Activated T-cell treated with anti-CD3 and anti-CD28 coated beads, Interleukin-2, amount 50 U/mL, for 72 hours (primary cell): ENCODE data around the gene STIP1. TPM values are rescaled to one million over a fixed set of nuclear protein-coding genes. Genes with fewer than 3 reads are reported as not detected.
"Not testable (repeated sequence)": the region's sequence is repeated elsewhere in the genome, so short reads cannot be mapped to it uniquely, and the experiment has no call there.

Experiments
- ATAC-seq, 2 donors: fragments of 150-1000 bp; cut with Tn5 transposase; replicated peaks in 1 of 2; 2 replicates each; pipeline ENCODE4 v1.10.0; 2021; ENCODE audit warnings: moderate library complexity in 2 of 2, mild to moderate bottlenecking in 1 of 2
- DNase-seq, 2 donors: peaks; one replicate each; pipeline ENCODE4 v3.0.0; 2021 to 2022; ENCODE audit warnings: mixed read lengths in 1 of 2
- H3K27ac Mint-ChIP-seq: one replicate; pipeline ENCODE4 v1.8.0; 2022; ENCODE audit warnings: mild to moderate bottlenecking, moderate library complexity, mixed read lengths
- H3K27me3 Mint-ChIP-seq: one replicate; pipeline ENCODE4 v1.8.0; 2022; ENCODE audit warnings: low read depth, mixed read lengths
- H3K36me3 Mint-ChIP-seq, 2 donors: one replicate each; pipeline ENCODE4 v1.8.0; 2022; ENCODE audit warnings: mixed read lengths in 2 of 2, mild to moderate bottlenecking in 1 of 2; ENCODE audit not compliant: insufficient read depth in 2 of 2
- H3K4me1 Mint-ChIP-seq: one replicate; pipeline ENCODE4 v1.8.0; 2022; ENCODE audit warnings: low read depth, mixed read lengths
- H3K4me3 Mint-ChIP-seq, 2 donors: one replicate each; pipeline ENCODE4 v1.8.0; 2022; ENCODE audit warnings: mild to moderate bottlenecking in 2 of 2, mixed read lengths in 2 of 2, moderate library complexity in 2 of 2
- H3K9me3 Mint-ChIP-seq, 2 donors: one replicate each; pipeline ENCODE4 v1.8.0; 2022; ENCODE audit warnings: mixed read lengths in 2 of 2
- total RNA-seq, 2 donors: library from RNA; stranded (reverse); gene quantifications; one replicate each; pipeline ENCODE4 v1.2.3, GENCODE V29; 2022

Gene STIP1
- total RNA-seq, 2 donors from 2014 or later, result 246 to 256 TPM

DNA sequence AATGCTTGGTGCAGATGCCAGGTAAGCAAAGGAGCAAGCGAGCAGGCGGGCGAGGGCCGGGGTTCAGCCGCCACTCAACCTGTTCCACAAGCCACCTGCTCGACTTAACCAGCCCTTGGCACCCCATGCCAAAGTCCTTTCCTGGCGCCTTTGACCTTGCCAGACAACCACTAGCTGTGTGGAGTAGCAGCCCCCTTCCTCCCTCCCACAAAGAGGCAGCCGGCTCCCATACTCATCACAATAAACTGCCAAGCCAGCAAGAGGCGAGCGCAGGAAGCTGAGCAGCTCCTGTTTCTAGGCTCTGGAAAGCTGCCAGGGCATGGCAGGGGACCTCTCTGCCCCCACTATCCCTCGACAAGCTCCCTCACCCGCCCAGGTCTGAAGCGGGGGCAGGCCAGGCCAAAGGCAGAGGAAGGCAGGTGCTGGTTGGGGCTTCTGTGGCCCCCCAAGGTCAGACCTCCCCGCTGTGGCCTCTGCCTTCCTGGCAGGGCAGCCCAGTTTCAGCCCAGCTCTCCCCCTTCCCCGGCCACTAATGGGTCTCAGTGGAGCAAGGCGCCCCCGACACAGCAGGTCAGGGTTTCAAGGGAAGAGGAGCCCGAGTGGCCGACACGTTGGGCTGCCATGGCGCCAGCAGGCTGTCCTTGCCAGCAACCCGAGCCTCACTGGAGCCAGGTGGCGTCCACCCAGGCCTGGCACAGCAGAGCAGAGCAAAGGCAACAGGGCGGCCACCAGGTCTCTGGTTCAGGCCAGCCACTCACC, 35.3 kb upstream of the STIP1 start:
- Mint-ChIP-seq H3K27ac (no peak overlapping the region), H3K36me3 (no peaks in the 10 kb centered on the region), H3K4me3 (no peak overlapping the region), H3K4me1 (peaks cover 11% of the 10 kb centered on the region), H3K9me3 (no peaks in the 10 kb centered on the region), H3K27me3 (no peaks in the 10 kb centered on the region)
- ATAC-seq, result no peak
- no peak for DNase-seq

GRCh38 chr11:64151337-64151736, 34.6 kb upstream of the STIP1 start:
- no peak overlapping the region for H3K4me3 Mint-ChIP-seq
- no peak for DNase-seq
- no peaks in the 10 kb centered on the region for H3K27me3 Mint-ChIP-seq
- ATAC-seq, result no peak
- H3K9me3 Mint-ChIP-seq, result no peaks in the 10 kb centered on the region
- no peak overlapping the region for H3K27ac Mint-ChIP-seq
- no peaks in the 10 kb centered on the region for H3K36me3 Mint-ChIP-seq
- H3K4me1 Mint-ChIP-seq, result peaks cover 11% of the 10 kb centered on the region

DNA sequence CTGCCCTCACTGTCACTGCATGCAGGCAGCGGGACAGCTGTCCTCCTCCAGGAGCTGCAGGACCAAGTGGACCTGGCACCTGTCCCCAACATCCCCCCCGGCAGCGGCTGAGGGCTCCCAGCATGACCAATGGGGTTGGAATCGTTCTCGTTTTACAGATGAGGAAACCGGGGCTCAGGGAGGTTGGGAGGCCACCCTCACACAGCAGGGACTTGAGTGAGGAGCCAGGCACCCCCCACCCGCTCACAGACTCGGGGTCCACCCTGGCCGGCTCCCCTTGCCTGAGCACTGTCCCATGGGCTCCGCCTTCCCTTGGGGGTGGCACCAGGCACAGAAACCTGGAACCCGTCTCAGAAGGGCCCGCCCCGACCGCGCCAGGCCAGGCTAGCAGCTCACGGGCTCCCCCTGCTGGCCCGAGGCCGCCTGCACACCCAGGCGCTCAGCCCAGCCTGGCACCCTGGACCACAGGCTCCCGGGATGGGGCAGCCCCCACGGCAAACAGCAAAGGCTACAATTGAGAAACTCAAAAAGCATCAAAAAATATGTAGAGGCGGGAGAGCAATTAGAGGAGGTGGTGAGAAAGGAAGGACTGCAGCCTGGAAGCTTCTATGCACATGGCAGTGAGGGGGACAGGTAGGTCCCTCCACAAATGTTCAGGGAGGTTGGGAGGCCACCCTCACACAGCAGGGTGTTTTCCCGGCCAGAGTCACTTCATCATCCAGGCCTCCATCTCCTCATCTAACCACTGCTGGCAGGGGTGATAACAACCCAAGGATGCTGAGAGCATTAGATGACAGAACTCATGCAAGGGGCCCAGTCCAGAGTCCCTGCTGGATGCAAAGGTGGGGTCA, 32.9 kb upstream of the STIP1 start:
- peak; percentile 90 to 93 for ATAC-seq
- H3K4me3 Mint-ChIP-seq, result no peak overlapping the region
- DNase-seq, result peak; percentile 68 to 84
- H3K9me3 Mint-ChIP-seq, result no peaks in the 10 kb centered on the region
- no peak overlapping the region for H3K27ac Mint-ChIP-seq
- peaks cover 11% of the 10 kb centered on the region for H3K4me1 Mint-ChIP-seq
- H3K36me3 Mint-ChIP-seq, result no peaks in the 10 kb centered on the region
- no peaks in the 10 kb centered on the region for H3K27me3 Mint-ChIP-seq

DNA sequence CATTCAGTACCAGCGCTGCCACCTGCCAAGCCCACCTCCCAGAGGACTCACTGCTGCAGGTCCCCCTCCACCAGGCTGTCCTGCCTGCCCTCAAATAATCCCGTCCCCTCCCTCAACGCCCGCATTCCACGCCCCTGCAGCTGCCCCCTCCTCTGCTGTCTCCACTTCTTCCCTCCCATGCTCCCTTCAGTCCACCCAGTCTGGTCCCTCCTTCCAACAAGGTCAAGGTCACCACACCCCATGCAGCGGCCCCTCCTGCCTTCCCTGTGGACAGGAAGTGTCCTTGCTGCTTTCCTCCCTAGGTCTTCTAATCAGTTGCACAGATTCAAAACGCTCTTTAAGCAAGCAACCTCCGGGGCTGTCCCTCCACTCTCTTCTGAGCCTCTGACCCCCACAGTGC, 32.2 kb upstream of the STIP1 start:
- no peak for ATAC-seq
- Mint-ChIP-seq H3K27me3 (no peaks in the 10 kb centered on the region), H3K9me3 (no peaks in the 10 kb centered on the region), H3K4me3 (no peak overlapping the region), H3K36me3 (no peaks in the 10 kb centered on the region), H3K4me1 (peaks cover 6% of the 10 kb centered on the region), H3K27ac (no peak overlapping the region)
- no peak for DNase-seq

- H3K27me3 Mint-ChIP-seq, result no peaks in the 10 kb centered on the region
- H3K36me3 Mint-ChIP-seq, result no peaks in the 10 kb centered on the region
- no peak overlapping the region for H3K4me3 Mint-ChIP-seq
- peaks cover 5% of the 10 kb centered on the region for H3K4me1 Mint-ChIP-seq
- H3K27ac Mint-ChIP-seq, result no peak overlapping the region
- ATAC-seq (no peak), DNase-seq (no peak)
- no peaks in the 10 kb centered on the region for H3K9me3 Mint-ChIP-seq
Observed at GRCh38 chr11:64156235-64157011, 29.5 kb upstream of the STIP1 start.

- no peaks in the 10 kb centered on the region for H3K9me3 Mint-ChIP-seq
- no peak overlapping the region for H3K27ac Mint-ChIP-seq
- H3K27me3 Mint-ChIP-seq, result no peaks in the 10 kb centered on the region
- no peak for ATAC-seq
- no peaks in the 10 kb centered on the region for H3K36me3 Mint-ChIP-seq
- H3K4me1 Mint-ChIP-seq, result peaks cover 5% of the 10 kb centered on the region
- no peak for DNase-seq
- no peak overlapping the region for H3K4me3 Mint-ChIP-seq
Observed at GRCh38 chr11:64157631-64158394, 28.2 kb upstream of the STIP1 start.

DNA sequence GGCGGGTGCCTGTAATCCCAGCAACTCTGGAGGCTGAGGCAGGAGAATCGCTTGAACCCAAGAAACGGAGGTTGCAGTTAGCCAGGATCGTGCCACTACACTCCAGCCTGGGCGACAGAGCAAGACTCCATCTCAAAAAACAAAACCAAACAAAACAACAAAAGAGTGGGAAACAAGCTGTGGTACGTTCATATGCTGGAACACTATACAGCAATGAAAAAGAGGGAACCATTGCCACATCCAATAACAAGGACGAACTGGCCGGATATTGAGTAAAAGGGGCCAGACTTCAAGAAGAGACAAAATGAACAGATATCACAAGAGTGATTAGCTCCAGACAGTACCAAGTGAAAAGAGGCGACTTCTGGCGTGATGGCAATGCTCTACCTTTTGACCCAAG, 24.9 kb upstream of the STIP1 start:
- Mint-ChIP-seq H3K4me3 (no peak overlapping the region), H3K4me1 (peaks cover 10% of the 10 kb centered on the region), H3K27ac (no peak overlapping the region), H3K27me3 (no peaks in the 10 kb centered on the region), H3K36me3 (no peaks in the 10 kb centered on the region), H3K9me3 (no peaks in the 10 kb centered on the region)
- DNase-seq (no peak), ATAC-seq (no peak)

DNA sequence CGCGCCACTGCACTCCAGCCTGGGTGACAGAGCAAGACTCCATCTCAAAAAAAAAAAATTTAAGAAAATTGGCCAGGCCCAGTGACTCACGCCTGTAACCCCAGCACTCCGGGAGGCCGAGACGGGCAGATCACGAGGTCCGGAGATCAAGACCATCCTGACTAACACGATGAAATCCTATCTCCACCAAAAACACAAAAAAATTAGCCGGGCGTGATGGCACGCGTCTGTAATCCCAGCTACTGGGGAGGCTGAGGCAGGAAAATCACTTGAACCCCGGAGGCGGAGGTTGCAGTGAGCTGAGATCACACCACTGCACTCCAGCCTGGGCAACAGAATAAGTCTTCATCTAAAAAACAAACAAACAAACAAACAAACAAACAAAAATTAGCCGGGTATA, 23.2 kb upstream of the STIP1 start:
- H3K9me3 Mint-ChIP-seq, ATAC-seq, DNase-seq, H3K27ac Mint-ChIP-seq, H3K36me3 Mint-ChIP-seq, H3K27me3 Mint-ChIP-seq, H3K4me3 Mint-ChIP-seq: not testable (repeated sequence)
- H3K4me1 Mint-ChIP-seq, result peaks cover 16% of the 10 kb centered on the region

DNA sequence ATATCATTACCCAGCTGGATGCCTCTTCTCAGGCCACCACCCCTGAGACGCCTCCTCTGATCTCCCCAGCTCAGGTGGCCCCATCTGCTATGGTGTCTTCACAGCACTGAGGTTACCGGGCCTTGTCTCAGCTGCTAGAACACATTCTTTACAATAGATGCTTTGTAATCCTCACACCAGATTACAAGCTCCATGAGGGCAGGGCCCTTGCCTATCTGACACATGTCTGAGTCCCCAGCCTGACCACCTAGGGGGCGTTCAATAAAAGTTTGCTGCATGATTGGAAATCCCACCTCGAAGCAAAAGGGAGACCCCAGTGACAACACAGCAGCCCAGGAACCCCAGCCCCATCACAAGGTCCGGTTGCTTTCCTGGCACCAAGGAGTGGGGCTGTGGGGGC, 22.0 kb upstream of the STIP1 start:
- Mint-ChIP-seq H3K36me3 (peaks cover 0 to 2% of the 10 kb centered on the region in 2 donors), H3K4me1 (peaks cover 16% of the 10 kb centered on the region), H3K4me3 (no peak overlapping the region), H3K27me3 (no peaks in the 10 kb centered on the region), H3K27ac (no peak overlapping the region), H3K9me3 (no peaks in the 10 kb centered on the region)
- ATAC-seq, result no peak
- no peak for DNase-seq

GRCh38 chr11:64164392-64165312, 21.3 kb upstream of the STIP1 start:
- H3K27ac Mint-ChIP-seq, result no peak overlapping the region
- DNase-seq (no peak), ATAC-seq (no peak)
- peaks cover 0 to 2% of the 10 kb centered on the region in 2 donors for H3K36me3 Mint-ChIP-seq
- no peaks in the 10 kb centered on the region for H3K27me3 Mint-ChIP-seq
- no peaks in the 10 kb centered on the region for H3K9me3 Mint-ChIP-seq
- peaks cover 16% of the 10 kb centered on the region for H3K4me1 Mint-ChIP-seq
- H3K4me3 Mint-ChIP-seq, result peak overlapping the region; percentile 91 to 95

- peaks cover 0 to 2% of the 10 kb centered on the region in 2 donors for H3K36me3 Mint-ChIP-seq
- DNase-seq (peak in 1 of 2 donors; percentile 38), ATAC-seq (peak; percentile 19 to 21)
- H3K27me3 Mint-ChIP-seq, result no peaks in the 10 kb centered on the region
- H3K4me1 Mint-ChIP-seq, result peaks cover 16% of the 10 kb centered on the region
- H3K9me3 Mint-ChIP-seq, result no peaks in the 10 kb centered on the region
- no peak overlapping the region for H3K27ac Mint-ChIP-seq
- H3K4me3 Mint-ChIP-seq, result peak overlapping the region; percentile 91 to 95
Observed at GRCh38 chr11:64165481-64165841, 20.5 kb upstream of the STIP1 start.
